Measurements from ENCODE around the gene NELFA.
"Not testable (repeated sequence)": the region's sequence is repeated elsewhere in the genome, so short reads cannot be mapped to it uniquely, and the experiment has no call there.

NELFA gene

GRCh38 chr4:2040391-2041238, 31.8 kb upstream of the NELFA start:
- no peak for DNase-seq

GRCh38 chr4:2036866-2037265, 28.1 kb upstream of the NELFA start:
- DNase-seq: no peak

- no peak for DNase-seq
Observed at GRCh38 chr4:2036327-2036726, 27.6 kb upstream of the NELFA start.

DNA sequence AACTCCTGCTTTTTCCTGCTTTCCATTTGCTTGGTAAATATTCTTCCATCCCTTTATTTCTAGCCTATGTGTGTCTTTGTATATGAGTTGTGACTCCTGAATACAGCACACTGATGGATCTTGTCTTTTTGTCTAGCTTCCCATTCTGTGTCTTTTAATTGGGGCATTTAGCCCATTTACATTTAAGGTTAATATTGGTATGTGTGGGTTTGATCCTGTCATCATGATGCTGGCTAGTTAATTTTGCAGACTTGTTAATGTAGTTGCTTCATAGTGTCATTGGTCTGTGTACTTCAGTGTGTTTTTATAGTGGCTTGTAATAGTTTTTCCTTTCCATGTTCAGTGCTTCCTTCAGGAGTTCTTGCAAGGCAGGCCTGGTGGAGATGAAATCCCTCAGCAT, 22.4 kb upstream of the NELFA start:
- not testable (repeated sequence) for DNase-seq

GRCh38 chr4:2027120-2027519, 18.3 kb upstream of the NELFA start:
- not testable (repeated sequence) for DNase-seq

DNA sequence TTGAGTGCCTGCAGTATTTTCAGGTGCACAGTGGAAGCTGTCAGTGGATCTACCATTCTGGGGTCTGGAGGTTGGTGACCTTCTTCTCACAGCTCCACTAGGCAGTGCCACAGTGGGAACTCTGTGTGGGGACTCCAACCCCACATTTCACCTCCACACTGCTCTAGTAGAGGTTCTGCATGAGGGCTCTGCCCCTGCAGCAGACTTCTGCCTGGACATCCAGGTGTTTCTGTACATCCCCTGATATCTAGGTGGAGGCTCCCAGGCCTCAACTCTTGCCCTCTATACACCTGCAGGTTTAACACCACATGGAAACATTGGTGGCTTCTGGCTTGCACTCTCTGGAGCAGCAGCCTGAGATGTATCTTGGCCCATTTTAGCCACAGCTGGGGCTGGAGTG, 17.0 kb upstream of the NELFA start:
- no peak for DNase-seq

GRCh38 chr4:2024683-2025082, 15.9 kb upstream of the NELFA start:
- no peak for DNase-seq

DNA sequence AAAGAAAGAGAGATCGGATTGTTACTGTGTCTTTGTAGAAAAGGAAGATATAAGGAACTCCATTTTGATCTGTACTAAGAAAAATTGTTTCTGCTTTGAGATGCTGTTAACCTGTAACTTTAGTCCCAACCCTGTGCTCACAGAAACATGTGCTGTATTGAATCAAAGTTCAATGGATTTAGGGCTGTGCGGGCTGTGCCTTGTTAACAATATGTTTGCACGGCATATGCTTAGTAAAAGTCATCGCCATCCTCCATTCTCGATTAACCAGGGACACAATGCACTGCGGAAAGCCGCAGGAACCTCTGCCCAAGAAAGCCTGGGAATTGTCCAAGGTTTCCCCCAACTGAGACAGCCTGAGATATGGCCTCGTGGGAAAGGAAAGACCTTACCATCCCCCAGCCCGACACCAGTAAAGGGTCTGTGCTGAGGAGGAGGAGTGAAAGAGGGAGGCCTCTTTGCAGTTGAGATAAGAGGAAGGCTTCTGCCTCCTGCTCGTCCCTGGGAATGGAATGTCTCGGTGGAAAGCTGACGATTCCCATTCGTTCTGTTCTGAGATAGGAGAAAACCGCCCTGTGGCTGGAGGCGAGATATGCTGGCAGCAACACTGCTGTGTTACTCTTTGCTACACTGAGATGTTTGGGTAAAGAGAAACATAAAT, 12.7 kb upstream of the NELFA start:
- DNase-seq: not testable (repeated sequence)

GRCh38 chr4:2015008-2015407, 6.2 kb upstream of the NELFA start:
- no peak for DNase-seq

DNA sequence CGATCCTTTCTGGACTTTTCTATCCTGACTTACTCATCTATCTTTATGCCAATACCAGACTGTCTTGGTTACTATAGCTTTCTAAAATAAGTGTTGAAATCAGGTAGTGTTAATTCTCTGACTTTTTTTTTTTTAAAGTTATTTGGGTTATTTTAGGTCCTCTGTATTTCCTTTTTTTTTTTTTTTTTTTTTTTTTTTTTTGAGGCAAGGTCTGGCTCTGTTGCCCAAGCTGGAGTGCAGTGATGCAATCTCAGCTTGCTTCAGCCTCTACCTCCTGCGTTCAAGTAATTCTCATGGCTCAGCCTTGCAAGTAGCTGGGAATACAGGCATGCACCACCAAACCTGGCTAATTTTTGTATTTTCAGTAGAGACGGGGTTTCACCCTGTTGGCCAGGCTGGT, 2.8 kb upstream of the NELFA start:
- no peak for DNase-seq

DNA sequence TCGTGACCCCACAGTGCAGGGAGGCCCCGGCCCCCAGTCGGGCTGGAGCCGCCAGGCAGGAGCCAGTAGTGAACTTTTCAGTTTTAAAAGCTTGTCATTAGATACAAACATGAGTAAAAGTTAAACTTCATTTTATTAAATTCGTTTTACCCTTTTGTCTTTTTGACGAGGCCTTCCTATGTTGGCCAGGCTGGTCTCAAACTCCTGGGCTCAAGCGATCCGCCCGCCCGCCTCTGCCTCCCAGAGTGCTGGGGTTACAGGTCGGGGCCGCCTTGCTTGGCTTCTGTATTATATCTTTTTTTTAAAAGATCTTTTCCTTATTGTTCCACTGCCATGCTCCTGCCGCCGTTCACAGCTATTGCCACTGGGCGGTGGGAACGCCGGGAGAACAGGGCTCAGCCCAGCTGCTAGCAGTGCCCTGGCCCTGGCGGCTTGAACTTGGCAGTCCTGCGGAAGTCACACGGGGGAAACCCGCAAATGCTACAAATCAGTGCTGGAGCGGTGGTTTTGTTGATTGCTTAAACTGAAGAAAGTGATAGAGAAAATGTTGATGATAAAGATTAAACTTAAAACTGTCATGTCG, 968 bp upstream of the NELFA start:
- DNase-seq: no peak

DNA sequence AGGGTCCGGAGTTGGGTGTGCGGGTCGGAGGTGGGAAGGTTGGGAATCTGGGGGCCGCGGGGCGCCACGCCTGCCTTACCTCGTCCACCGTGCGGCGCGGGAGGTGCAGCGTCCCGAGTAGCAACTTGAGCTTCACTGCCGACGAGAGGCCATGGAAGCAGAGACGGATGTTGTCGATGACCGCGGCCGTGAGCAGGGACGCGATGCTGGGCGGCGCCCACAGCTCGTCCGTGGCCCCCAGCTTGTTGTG, 178 bp downstream of the NELFA start:
- DNase-seq: no peak

- no peak for DNase-seq
Observed at GRCh38 chr4:2007804-2008670, 737 bp downstream of the NELFA start.

DNA sequence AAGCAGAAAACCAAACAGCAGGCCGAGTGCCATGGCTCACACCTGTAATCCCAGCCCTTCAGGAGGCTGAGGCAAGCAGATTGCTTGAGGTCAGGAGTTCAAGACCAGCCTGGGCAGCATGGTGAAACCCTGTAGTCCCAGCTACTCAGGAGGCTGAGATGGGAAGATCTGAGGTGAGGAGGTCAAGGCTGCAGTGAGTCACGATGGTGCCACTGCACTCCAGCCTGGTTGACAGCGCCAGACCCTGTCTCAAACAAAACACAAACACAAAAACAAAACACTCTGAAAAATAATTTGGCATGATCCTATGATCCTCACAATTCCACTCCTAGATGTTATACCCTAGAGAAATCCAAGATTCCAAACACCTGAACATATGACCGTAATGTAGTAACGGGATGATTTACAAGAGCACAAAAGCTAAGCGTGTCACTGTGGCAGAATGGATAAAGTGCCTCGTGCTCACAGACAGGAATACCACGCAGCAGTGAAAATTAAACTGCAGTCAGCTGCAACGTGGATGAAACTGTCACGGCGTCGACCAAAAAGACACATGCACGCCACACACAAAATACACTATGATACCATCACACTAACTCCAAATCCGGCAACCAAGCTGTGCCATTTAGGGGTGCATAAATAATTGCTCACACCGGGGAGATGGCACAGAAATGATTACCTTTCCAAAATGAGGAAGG, 1.7 kb downstream of the NELFA start:
- DNase-seq: no peak

DNA sequence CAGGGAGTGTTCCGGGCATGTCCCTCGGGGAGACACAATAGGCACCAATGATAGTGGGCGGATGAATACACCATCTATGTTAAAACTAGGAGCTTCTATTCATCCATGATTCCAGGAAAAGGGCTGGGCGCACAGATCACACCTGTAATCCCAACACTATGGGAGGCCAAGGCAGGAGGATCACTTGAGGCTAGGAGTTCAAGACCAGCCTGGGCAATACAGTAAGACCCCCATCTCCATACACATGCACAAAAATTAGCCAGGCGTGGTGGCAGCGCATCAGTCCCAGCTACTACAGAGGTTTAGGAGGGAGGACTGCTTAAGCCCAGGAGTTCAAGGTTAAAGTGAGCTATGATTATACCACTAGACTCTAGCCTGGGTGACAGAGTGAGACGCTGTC, 2.4 kb downstream of the NELFA start:
- no peak for DNase-seq

DNA sequence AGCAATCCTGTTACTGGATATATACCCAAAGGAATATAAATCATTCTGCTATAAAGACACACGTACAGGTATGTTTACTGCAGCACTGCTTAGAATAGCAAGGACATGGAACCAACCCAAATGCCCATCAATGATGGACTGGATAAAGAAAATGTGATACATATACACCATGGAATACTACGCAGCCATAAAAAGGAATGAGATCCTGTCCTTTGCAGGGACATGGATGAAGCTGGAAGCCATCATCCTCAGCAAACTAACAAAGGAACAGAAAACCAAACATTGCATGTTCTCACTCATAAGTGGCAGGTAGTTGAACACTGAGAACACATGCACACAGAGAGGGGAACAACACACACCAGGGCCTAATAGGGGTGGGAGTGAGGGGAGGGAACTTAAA, 5.4 kb downstream of the NELFA start:
- DNase-seq: not testable (repeated sequence)

- not testable (repeated sequence) for DNase-seq
Observed at GRCh38 chr4:1999308-1999707, 9.5 kb downstream of the NELFA start.

GRCh38 chr4:1998296-1998695, 10.5 kb downstream of the NELFA start:
- no peak for DNase-seq

GRCh38 chr4:1997712-1998111, 11.1 kb downstream of the NELFA start:
- DNase-seq: no peak

DNA sequence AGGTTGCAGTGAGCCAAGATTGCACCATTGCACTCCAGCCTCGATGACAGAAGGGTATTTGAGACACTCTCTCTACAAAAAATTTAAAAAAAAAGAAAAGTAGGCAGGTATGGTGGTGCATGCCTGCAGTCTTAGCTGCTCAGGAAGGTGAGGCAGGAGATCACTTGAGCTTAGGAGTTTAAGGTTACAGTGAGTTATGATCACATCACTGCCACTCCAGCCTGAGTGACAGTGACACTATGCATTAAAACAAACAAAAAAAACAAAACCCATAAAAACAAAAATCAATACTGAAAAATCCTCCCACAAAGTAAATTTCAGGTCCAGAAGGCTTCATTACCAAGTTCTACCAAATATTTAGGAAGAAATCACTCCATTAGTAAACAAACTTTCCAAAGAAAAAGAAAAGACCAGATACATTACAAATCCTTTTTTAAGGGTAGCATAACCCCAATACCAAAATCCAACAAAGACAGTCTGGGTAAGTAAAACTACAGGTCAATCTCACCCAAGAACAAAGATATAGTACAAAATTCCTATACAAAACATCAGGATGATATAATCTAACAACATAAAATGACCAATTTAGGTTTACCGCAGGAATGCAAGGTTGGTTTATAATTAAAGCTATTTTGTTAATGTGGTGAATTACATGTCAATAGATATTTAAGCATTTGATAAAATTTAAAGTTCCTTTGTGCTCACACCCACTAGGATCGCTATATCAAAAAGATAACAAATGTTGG, 11.7 kb downstream of the NELFA start:
- no peak for DNase-seq

DNA sequence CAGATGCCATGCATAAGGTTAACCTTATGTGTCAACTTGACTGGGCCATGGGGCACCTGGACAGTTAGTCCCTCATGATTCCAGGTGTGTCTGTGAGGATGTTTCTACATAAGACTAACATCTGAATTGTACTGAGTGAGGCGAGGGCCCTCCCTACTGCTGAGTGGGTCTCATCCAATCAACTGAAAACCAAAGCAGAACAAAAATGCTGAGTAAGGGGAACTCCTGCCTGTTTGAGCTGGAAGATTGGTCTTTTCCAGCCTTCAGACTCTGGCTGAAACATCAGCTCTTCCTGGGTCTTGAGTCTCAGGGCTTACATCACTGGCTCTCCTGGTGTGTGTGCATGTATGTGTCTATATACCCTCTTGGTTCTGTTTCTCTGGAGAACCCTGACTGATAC, 13.8 kb downstream of the NELFA start:
- DNase-seq: no peak

All from right forelimb (tissue), 1 donor.